ENCODE results near the gene USP6NL. TPM values are rescaled to one million over a fixed set of nuclear protein-coding genes. Genes with fewer than 3 reads are reported as not detected.
A peak's percentile ranks its signal among the peaks of the same experiment; 100 is the strongest.

The USP6NL gene
- total and polyA plus RNA-seq, 9 of the 15 experiments (the other 6 are each of a cell fraction or from before 2014, with no cell fraction given), result 3.2 to 26.6 (median 19.8) TPM

GRCh38 chr10:11506247-11506789 is 105.1 kb downstream of the USP6NL start:
- CTCF ChIA-PET (ENCODE audit: low intra/inter-chr PET ratio), result no interaction called here
- Histone ChIP-seq H3K9me1 (ENCODE audit: control insufficient read depth, insufficient read depth, low read length) (no peaks in the 10 kb centered on the region), H3K27me3 (ENCODE audit: control insufficient read depth in 2 of 2, insufficient read depth in 2 of 2, low read length in 2 of 2) (no peaks in the 10 kb centered on the region), H2AFZ (ENCODE audit: low read depth, low read length) (no peak overlapping the region), H4K20me1 (replicated peaks; ENCODE audit: control insufficient read depth, insufficient read depth, low read length) (no peaks in the 10 kb centered on the region), H3K9me3 (replicated peaks; ENCODE audit: control insufficient read depth, insufficient read depth, low read depth, low read length) (no peaks in the 10 kb centered on the region), H3K27ac (ENCODE audit: extremely low read depth, low read depth, low read length) (no peak overlapping the region), H3K36me3 (ENCODE audit: control insufficient read depth, insufficient read depth, low read length) (peaks cover 25% of the 10 kb centered on the region), H3K79me2 (ENCODE audit: control insufficient read depth, insufficient read depth, low read length) (peaks cover 13% of the 10 kb centered on the region; the same call in 1 of the 3 replicates), H3K4me2 (ENCODE audit: insufficient read depth, low read length) (no peak overlapping the region), H3K9ac (ENCODE audit: insufficient read depth in 1 of 2, low read depth in 2 of 2, low read length in 2 of 2) (no peak overlapping the region), H3K4me1 (replicated peaks in 1 of 2; ENCODE audit: control insufficient read depth in 2 of 2, insufficient read depth in 2 of 2, low read length in 2 of 2) (peaks cover 0 to 7% of the 10 kb centered on the region in 2 experiments; a peak in 3 of 5 replicates), H3K4me3 (no peak overlapping the region)
- no TSS peak for BruUV-seq (replicated peaks)
- in situ Hi-C loops (cut with MboI), result loop anchor here (25.0 kb wide), 1 partner anchor 481 kb away; no protein-coding TSS in a partner anchor
- ATAC-seq (no peak), DNase-seq (ENCODE audit: extremely low read depth in 1 of 4, low spot score in 3 of 4) (no peak), FAIRE-seq (no peak)
- POLR2A ChIA-PET, result interaction anchor here (0.6 kb wide), 1 partner anchor 55 kb away, joined by 3 read pairs; no protein-coding TSS in a partner anchor
- WGBS (ENCODE audit: insufficient coverage, low coverage, missing lambda C conversion rate), result 86% methylated on average over 3 of the region's 3 CpGs
- intact Hi-C loops (cut with micrococcal nuclease), result no loop called here
- no peak for TF ChIP-seq IFI16 (CRISPR knock-in tag; IDR thresholded peaks at IDR 0.05)
- no peak for TF ChIP-seq COPS2 (conservative IDR thresholded peaks at IDR 0.05)
- no peak for TF ChIP-seq PREB (CRISPR knock-in tag; IDR thresholded peaks at IDR 0.05)
- no peak for TF ChIP-seq ZC3H11A (IDR thresholded peaks at IDR 0.05; ENCODE audit: low read depth, low read length)
- TF ChIP-seq FOXK2 (conservative IDR thresholded peaks at IDR 0.05 in 1 of 2, IDR thresholded peaks at IDR 0.05 in 1 of 2; ENCODE audit: low read depth in 2 of 2), result no peak
- no peak for TF ChIP-seq ZNF280A (IDR thresholded peaks at IDR 0.05; ENCODE audit: low read depth, partially characterized antibody)
- TF ChIP-seq PATZ1 (CRISPR knock-in tag; IDR thresholded peaks at IDR 0.05; ENCODE audit: borderline replicate concordance), result no peak
- no peak for TF ChIP-seq HOMEZ (CRISPR knock-in tag; IDR thresholded peaks at IDR 0.05)
- TF ChIP-seq CBX5 (IDR thresholded peaks at IDR 0.05; ENCODE audit: borderline replicate concordance, low read depth), result no peak
- TF ChIP-seq ZNF121 (CRISPR knock-in tag; conservative IDR thresholded peaks at IDR 0.05), result peak; percentile 79
- TF ChIP-seq CEBPG (CRISPR knock-in tag; IDR thresholded peaks at IDR 0.05), result peak; percentile 61
- TF ChIP-seq CEBPG (tag; conservative IDR thresholded peaks at IDR 0.05 in 1 of 2, IDR thresholded peaks at IDR 0.05 in 1 of 2), result peak; percentile 61 to 91
- TF ChIP-seq ZNF778 (CRISPR knock-in tag; IDR thresholded peaks at IDR 0.05), result no peak
- peak; percentile 93 for TF ChIP-seq CEBPB (tag; IDR thresholded peaks at IDR 0.05)
- no peak for TF ChIP-seq DNMT1 (IDR thresholded peaks at IDR 0.05)
- TF ChIP-seq RBM25 (IDR thresholded peaks at IDR 0.05; ENCODE audit: low read depth, low read length, severe bottlenecking), result peak; percentile 28
- TF ChIP-seq SNAPC5 (CRISPR knock-in tag; IDR thresholded peaks at IDR 0.05), result no peak
